Upper lobe of right lung (tissue), 1 donor: ENCODE data around the gene MPPED1. TPM values are rescaled to one million over a fixed set of nuclear protein-coding genes. Genes with fewer than 3 reads are reported as not detected.

Experiments used
- ATAC-seq: fragments of 200-7000 bp; cut with Tn5 transposase; one replicate; pipeline ENCODE4 v1.9.1; 2020; ENCODE audit warnings: mild to moderate bottlenecking, moderate library complexity
- DNase-seq: peaks from one replicate; pipeline ENCODE4 v3.0.0-alpha.2; 2020
- H3K27ac ChIP-seq: fragments of 200-600 bp; one replicate; pipeline ENCODE4 v1.8.0; 2022
- H3K27me3 ChIP-seq: fragments of 200-600 bp; one replicate; pipeline ENCODE4 v1.8.0; 2022; ENCODE audit warnings: mild to moderate bottlenecking
- H3K36me3 ChIP-seq: fragments of 200-600 bp; one replicate; pipeline ENCODE4 v1.8.0; 2022
- H3K4me1 ChIP-seq: fragments of 200-600 bp; one replicate; pipeline ENCODE4 v1.8.0; 2022
- H3K4me3 ChIP-seq: fragments of 200-600 bp; one replicate; pipeline ENCODE4 v1.8.0; 2022; ENCODE audit warnings: mild to moderate bottlenecking
- H3K9me3 ChIP-seq: fragments of 200-600 bp; one replicate; pipeline ENCODE4 v1.8.0; 2022
- intact Hi-C: fragments of 100-400 bp; cut with DNase I; formaldehyde crosslinking; loops from one replicate; pipeline ENCODE4 v1.11.0; 2022
- total RNA-seq: library from RNA; stranded (reverse); fragmentation: NEBNext Ultra II Directional; extraction: Animal tissue kit (Norgen Biotek cat#: 25700); gene quantifications from one replicate; pipeline ENCODE4 v1.2.1, GENCODE V29; 2021
- TF ChIP-seq, protein P1 (sequence below): fragments of 200-600 bp; IDR thresholded peaks from one replicate; pipeline ENCODE4 v1.8.0; 2022; ENCODE audit warnings: antibody characterized with exemption
- donor health status: DM: no; HTN: yes; CAD: no; lungs with severe emphysema.

Gene MPPED1
- total RNA-seq, 1 donor from 2014 or later, result not detected

DNA sequence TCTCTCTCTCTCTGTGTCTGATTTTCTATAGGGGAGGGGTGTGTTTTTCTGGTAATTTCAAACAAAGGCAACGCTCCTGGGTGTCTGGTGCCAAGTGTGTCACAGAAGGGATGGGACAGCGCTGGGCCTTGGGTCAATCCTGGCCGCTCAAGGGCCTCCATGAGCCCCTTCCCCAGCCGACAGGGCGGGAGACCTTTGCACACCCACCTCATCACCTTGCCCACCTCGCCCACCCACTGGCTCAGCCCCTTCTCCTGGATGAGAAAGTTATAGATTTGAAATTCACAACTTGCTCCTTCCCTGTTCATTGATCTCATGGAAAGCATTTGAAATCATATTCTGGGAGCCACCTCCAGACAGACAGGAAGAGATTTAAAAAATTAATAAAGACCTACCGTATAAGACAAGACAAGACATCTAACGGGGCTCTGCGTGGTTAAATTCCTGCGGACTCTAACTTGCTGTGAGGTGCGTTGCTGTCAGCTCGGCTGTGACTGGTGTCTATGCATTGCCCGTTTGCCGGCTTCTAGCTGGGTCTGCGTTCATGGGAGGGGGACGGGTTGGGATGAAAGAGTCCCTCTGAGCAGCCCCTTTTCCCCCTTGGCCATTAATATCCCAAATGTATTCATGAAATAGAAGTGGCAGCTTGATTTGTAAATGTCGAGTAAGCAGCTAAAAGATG is 27.0 kb downstream of the MPPED1 start:
- Histone ChIP-seq H3K4me3 (no peak overlapping the region), H3K27me3 (peaks cover 10% of the 10 kb centered on the region), H3K27ac (no peak overlapping the region), H3K36me3 (no peaks in the 10 kb centered on the region), H3K4me1 (no peaks in the 10 kb centered on the region), H3K9me3 (no peaks in the 10 kb centered on the region)
- TF ChIP-seq, protein P1, sequence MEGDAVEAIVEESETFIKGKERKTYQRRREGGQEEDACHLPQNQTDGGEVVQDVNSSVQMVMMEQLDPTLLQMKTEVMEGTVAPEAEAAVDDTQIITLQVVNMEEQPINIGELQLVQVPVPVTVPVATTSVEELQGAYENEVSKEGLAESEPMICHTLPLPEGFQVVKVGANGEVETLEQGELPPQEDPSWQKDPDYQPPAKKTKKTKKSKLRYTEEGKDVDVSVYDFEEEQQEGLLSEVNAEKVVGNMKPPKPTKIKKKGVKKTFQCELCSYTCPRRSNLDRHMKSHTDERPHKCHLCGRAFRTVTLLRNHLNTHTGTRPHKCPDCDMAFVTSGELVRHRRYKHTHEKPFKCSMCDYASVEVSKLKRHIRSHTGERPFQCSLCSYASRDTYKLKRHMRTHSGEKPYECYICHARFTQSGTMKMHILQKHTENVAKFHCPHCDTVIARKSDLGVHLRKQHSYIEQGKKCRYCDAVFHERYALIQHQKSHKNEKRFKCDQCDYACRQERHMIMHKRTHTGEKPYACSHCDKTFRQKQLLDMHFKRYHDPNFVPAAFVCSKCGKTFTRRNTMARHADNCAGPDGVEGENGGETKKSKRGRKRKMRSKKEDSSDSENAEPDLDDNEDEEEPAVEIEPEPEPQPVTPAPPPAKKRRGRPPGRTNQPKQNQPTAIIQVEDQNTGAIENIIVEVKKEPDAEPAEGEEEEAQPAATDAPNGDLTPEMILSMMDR, result no peak
- intact Hi-C loops, result no loop called here
- DNase-seq (peak; percentile 44), ATAC-seq (no peak)

DNA sequence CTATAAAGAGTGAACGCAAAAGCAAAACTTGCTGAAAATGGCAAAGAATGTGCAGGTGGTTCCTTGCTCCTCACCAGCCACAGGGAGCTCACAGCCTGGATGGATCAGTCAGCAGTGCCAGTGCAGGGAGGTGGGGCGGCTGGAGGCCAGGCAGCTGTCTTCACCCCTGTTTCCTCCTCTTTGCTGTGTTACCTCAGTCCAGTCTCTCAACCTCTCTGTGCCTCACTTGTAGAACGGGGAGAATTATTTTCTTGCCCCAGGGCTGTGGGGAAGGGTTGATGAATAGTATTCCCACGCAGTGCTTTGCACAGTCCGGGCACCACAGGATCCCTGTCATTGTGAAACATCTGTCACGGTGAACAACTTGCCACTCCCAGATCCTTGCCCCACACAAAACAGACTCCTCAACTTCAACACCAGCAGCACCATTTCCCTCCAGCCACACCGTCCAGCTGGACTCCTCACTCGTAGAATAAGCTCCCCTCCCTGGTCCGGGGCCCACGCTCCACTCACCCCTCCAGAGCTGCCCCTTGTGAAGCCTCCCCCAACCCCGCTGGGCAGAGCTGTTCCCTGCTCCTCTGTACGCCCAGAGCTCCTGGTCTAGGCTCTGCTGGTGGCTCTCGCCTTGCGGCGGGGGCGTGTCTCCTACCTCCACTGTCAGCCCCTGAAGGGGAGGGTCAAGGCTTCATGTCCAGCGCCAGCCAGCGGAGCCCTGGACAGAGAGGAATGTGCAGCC is 27.7 kb downstream of the MPPED1 start:
- intact Hi-C loops, result no loop called here
- DNase-seq (peak; percentile 65), ATAC-seq (no peak)
- Histone ChIP-seq H3K27me3 (peaks cover 3% of the 10 kb centered on the region), H3K36me3 (no peaks in the 10 kb centered on the region), H3K4me1 (no peaks in the 10 kb centered on the region), H3K9me3 (no peaks in the 10 kb centered on the region), H3K27ac (no peak overlapping the region), H3K4me3 (no peak overlapping the region)
- TF ChIP-seq, protein P1, result no peak

DNA sequence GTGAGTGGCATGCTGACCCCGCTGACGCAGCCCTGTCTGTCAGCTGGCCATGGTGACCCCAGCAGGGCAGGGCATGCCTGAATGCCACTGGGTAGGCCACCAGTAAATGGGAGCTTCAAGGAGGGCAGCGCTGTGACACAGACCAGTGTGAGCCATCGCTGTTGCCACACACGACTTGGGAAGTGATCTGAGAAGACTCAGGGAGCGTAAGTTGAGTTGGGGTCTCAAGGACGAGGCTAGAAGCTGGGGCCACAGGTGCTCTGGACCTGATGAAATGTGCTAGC is 28.2 kb downstream of the MPPED1 start:
- Histone ChIP-seq H3K4me1 (no peaks in the 10 kb centered on the region), H3K9me3 (no peaks in the 10 kb centered on the region), H3K27ac (no peak overlapping the region), H3K36me3 (no peaks in the 10 kb centered on the region), H3K27me3 (peaks cover 1% of the 10 kb centered on the region), H3K4me3 (no peak overlapping the region)
- no peak for DNase-seq
- TF ChIP-seq, protein P1, result no peak
- ATAC-seq, result no peak
- intact Hi-C loops, result no loop called here

DNA sequence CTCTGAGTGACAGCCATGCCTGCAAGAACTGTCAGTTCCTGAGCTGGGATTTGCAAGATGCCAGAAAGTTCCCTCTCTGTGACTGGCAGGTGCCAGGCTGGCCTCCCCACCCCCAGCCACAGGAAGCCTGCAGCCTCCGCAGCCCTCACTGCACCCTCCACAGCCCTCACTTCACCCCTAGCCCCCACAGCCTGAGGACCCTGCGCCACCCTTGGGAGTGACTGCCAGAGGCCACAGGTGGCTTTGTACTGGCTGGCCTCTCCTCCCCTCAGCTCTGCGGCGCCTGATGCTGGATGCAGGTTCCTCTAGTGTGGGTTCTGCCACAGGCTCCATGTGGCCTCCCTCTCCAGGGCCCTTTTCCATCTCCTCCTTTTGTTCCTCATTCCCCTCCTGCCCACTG is 28.7 kb downstream of the MPPED1 start:
- peak; percentile 58 for DNase-seq
- H3K9me3 ChIP-seq, result no peaks in the 10 kb centered on the region
- no peak for ATAC-seq
- intact Hi-C loops, result no loop called here
- no peaks in the 10 kb centered on the region for H3K36me3 ChIP-seq
- H3K27ac ChIP-seq, result no peak overlapping the region
- H3K4me1 ChIP-seq, result no peaks in the 10 kb centered on the region
- TF ChIP-seq, protein P1, result no peak
- no peak overlapping the region for H3K4me3 ChIP-seq
- H3K27me3 ChIP-seq, result no peaks in the 10 kb centered on the region

DNA sequence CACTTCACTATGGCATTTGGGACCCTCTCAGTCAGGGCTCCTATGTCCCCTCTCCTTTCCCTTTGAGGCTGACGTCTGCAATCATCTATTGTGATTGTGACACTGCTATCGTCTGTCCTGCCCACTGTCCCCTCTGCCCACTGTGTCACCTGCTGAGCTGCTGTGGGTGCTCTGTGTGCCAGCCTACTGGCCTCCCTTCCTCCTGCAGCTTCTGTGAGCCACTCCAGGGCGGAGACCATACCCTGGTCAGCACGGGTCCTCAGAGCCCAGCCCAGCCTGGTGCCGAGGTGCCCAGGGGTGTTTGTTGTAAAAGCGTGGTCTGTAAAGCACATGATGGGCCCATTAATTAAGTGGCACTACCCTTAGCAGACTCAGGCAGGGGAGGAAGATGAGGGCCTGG is 29.4 kb downstream of the MPPED1 start:
- Histone ChIP-seq H3K27ac (no peak overlapping the region), H3K4me1 (no peaks in the 10 kb centered on the region), H3K4me3 (no peak overlapping the region), H3K27me3 (no peaks in the 10 kb centered on the region), H3K9me3 (no peaks in the 10 kb centered on the region), H3K36me3 (no peaks in the 10 kb centered on the region)
- intact Hi-C loops, result no loop called here
- peak; percentile 46 for DNase-seq
- ATAC-seq, result no peak
- TF ChIP-seq, protein P1, result no peak
